HPDE6-E6E7 (cell line): ENCODE measurements around the gene OR1L6.

Experiments used
- DNase-seq: peaks from one replicate; pipeline ENCODE4 v3.0.0; 2011; ENCODE audit warnings: missing footprints; ENCODE audit errors: extremely low spot score

The OR1L6 gene

GRCh38 chr9:122742003-122742402 is at the start of gene OR1L6:
TSS of gene OR1L6 (plus strand) at chr9:122742303. CDS start at chr9:122749848, 7,545 bp downstream.
- DNase-seq: no peak

DNA sequence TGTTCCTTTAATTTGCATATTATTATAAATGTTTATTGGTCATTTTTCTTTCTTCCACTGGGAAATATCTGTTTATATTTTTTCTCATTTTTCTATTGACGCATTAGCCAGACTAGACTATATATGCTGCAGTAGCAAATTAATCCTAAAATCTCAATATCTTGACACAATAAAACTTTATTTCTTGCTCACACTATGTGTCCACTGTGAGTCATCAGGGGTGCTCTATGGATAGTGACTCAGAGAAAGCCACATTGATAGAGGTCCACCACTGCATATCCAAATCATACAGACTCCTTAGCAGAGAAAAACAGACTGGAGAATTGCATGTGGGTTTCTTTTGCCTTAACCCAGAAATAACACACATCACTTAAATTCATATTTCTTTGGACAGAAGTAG is 46.4 kb upstream of the OR1L6 start:
- DNase-seq: no peak

DNA sequence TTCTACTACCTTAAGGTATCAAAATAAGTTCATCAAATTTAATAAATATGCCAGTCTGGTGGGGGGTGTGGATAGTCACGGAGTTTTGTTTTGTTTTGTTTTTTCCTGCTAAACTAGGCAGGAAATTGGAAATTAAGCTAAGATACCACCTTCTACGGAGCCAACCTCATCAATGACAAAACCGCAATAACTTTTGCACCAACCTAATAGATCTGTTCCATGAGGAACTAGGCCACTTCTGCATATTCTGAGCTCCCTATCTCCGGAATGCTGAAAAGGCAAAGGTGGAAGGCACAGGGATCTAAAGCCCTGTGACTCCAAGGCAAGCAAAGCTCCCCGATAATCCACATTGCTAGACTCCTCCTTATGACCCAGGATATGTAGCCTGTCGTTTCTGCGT is 24.1 kb upstream of the OR1L6 start:
- DNase-seq: no peak

- no peak for DNase-seq
These were observed 22.9 kb upstream of the OR1L6 start for GRCh38 chr9:122719218-122719617.

- DNase-seq: no peak
These were observed 18.4 kb upstream of the OR1L6 start, which contains the start of gene OR1L4 for GRCh38 chr9:122723690-122724089. TSS of gene OR1L4 (plus strand) at chr9:122723990. CDS start at chr9:122723990, 0 bp downstream.

GRCh38 chr9:122754825-122755224 is 12.7 kb downstream of the OR1L6 start:
- DNase-seq: no peak

GRCh38 chr9:122767817-122768216 is 25.7 kb downstream of the OR1L6 start:
- no peak for DNase-seq

- DNase-seq: no peak
These were observed 34.9 kb downstream of the OR1L6 start for GRCh38 chr9:122777052-122777451.

DNA sequence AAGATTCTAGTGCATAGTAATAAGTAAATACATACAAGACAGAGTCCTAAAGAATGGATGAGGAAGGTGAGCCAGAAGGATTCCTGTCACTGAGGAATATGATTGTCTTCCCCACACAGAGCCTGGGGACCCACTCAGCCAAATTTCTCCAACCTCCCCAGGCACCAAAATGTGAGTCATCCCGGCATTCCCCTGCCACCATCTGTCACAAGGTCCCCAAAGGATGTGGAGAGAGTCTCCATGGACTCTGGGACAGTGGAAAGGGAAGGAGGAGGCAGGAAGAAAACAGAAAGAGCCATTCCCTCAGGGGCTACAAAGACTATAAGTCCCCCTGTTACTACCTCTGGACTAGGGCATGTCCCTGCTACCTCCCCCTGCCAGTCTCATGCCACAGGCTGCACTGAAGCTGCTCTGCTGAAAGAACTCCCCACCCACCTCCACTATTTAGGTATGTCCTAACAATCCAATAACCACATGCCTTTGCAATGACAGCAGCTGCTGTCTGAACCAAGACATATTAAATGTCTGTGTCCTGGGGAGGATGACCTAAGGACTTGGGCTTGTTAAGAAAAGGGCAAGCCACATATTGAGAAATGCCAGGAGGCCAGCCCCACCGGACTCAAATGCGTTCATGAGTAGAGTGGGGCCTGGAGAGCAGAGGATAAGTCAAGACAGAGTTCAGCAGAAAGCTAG is 36.0 kb downstream of the OR1L6 start:
- no peak for DNase-seq

GRCh38 chr9:122779181-122779580 is 37.1 kb downstream of the OR1L6 start:
- no peak for DNase-seq

- DNase-seq: no peak
These were observed 37.9 kb downstream of the OR1L6 start for GRCh38 chr9:122780026-122780425.

DNA sequence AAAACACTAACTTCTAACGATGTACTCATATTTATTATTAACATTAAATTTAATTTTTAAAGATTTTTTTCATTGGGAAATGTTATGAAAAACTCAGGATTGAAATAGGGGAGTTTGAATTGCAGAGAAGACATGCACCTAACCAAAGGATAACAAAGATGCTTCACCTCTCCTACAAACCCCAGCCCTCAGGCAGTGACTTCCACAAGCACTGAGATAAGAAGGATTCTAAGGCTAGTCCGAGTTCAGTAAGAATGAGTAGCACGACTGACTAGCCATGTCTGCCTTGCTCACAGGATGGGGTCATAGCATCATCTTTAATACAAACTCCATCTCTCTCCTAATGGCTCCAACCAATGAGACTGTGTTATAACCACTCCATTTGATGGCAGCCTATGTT is 39.6 kb downstream of the OR1L6 start:
- no peak for DNase-seq

DNA sequence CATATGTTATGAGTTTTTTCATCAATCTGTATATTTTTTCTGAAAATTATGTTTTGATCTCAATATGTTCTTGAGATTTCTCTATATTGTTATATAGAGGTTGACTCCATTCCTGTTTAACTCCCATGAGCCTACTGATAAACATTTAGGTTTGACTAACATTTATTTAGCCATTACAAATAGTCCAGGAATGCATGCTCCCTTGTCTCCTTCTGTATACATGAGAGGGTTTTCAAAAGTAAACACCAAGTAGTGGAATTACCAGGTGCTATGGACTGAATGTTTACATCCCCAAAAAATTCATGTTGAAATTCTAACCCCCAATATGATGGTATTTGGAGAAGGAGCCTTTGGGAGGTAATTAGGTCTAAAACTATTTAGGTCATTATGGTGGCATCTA is 43.2 kb downstream of the OR1L6 start:
- DNase-seq: no peak

DNA sequence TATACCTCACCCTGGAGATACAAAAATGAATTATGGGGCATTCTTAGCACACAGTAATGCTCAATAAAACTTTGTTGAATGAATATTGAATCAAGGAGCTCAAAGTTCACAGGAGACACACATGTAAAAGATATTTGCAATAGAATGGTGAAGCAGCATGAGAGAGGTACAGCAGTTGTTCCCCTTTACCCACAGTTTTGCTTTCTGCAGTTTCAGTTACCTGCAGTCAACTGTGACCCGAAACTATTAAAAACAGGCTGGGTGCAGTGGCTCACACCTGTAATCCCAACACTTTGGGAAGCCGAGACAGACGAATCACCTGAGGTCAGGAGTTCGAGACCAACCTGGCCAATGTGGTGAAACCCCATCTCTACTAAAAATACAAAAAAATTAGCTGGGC is 44.2 kb downstream of the OR1L6 start:
- DNase-seq: no peak

DNA sequence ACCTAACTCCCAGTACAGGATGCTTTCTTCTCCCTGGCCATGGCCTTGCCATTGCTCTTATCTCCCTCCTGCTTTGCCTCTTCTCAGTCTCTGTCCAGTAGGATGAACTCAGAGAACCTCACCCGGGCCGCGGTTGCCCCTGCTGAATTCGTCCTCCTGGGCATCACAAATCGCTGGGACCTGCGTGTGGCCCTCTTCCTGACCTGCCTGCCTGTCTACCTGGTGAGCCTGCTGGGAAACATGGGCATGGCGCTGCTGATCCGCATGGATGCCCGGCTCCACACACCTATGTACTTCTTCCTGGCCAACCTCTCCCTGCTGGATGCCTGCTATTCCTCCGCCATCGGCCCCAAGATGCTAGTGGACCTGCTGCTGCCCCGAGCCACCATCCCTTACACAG is 46.7 kb downstream of the OR1L6 start, which contains the start of gene OR5C1:
TSS of gene OR5C1 (plus strand) at position 103 of the 400 bp plus-strand sequence. CDS start at position 103, 0 bp downstream.
- DNase-seq: no peak

- no peak for DNase-seq
These were observed 47.3 kb downstream of the OR1L6 start for GRCh38 chr9:122789256-122790046.

DNA sequence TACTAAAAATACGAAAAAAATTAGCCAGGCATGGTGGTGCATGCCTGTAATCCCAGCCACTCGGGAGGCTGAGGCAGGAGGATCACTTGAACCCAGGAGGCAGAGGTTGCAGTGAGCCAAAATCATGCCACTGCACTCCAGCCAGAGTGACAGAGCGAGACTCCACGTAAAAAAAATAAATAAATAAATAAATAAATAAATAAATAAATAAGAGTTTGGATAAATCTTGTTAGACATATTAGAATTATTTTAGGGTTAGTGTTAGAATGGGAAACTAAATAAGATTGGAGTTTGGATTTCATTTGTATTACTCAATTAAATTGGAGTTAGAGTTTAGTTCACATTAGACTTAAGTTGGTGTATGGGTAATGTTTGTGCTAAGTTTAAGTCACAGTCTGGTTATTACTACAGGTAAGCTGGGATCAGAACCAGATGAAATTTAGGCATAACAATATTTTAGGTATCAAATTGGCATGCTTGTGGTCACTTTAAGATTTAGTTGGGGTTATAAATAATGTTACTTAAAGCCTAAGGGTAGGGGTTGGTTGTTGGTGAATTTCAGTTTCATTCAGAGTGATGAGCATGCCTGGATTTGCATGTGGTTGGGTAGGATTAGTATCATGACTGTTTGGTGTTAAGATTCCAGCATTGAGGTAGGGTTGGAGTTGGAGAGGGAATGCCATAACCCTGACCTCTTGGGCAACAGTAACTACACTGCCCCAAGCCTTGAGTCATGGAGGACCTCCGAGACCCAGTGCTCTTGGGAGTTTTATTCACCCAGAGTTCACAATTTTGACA is 50.0 kb downstream of the OR1L6 start:
- no peak for DNase-seq

DNA sequence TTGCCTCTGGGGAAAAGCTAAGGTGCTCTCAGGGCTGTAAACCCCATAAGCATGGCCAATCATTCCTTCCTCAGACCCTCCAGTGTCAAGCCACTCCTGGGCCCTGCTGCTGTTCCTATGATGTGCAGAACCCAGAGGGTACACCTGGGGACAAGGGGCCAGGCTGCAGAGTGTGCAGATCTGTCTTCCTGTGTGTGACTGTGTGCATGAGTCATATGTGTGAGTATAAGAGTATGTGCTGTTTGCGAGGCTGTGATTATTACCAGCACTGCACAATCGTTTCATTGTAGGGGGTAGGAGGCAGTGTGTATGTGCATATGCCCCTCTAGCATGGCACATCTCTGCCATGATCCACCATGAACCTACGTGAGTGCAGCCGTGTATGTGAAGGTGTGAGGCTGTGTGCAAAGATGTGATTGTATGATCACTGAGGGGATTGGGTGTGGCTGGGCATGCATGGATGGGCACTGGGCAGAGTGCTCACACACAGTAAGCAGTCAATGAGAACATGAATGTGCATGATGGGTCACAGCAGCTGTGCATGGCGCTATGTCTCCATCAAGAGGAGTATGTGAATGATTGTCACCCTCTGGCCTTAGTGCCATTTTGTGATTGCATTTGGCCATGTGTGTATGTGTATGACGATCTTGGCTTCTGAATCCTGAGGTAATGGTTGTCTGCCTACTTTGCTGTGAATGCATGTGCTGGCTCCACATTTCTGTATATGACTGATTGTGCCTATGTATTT is 55.4 kb downstream of the OR1L6 start:
- no peak for DNase-seq
